Activated CD4-positive, alpha-beta T cell treated with anti-CD3 and anti-CD28 coated beads for 36 hours (primary cell): ENCODE results near the gene PRKCA. TPM values are rescaled to one million over a fixed set of nuclear protein-coding genes. Genes with fewer than 3 reads are reported as not detected.

Experiments used
- ATAC-seq: fragments of 200-7000 bp; cut with Tn5 transposase; one replicate; pipeline ENCODE4 v1.10.0; 2021; ENCODE audit warnings: mild to moderate bottlenecking, moderate library complexity
- CTCF ChIA-PET: fragments of 350-600 bp; sonication (Branson Sonifier 250); formaldehyde crosslinking; loops from one replicate; lab custom pipeline; 2021; ENCODE audit warnings: antibody characterized with exemption; lab: Charles Lee
- POLR2A ChIA-PET: fragments of 350-600 bp; sonication (Branson Sonifier 250); formaldehyde crosslinking; loops from one replicate; lab custom pipeline; 2021; ENCODE audit warnings: antibody characterized with exemption, inconsistent platforms; lab: Charles Lee
- DNase-seq: peaks from one replicate; pipeline ENCODE4 v3.0.0-alpha.2; 2020
- H3K27ac Mint-ChIP-seq: one replicate; pipeline ENCODE4 v1.8.0; 2021; ENCODE audit warnings: mixed read lengths
- H3K27me3 Mint-ChIP-seq: one replicate; pipeline ENCODE4 v1.8.0; 2021; ENCODE audit warnings: mixed read lengths
- H3K36me3 Mint-ChIP-seq: one replicate; pipeline ENCODE4 v1.8.0; 2021; ENCODE audit warnings: low read depth, mixed read lengths
- H3K4me1 Mint-ChIP-seq: one replicate; pipeline ENCODE4 v1.8.0; 2021; ENCODE audit warnings: mixed read lengths
- H3K4me3 Mint-ChIP-seq: one replicate; pipeline ENCODE4 v1.8.0; 2021; ENCODE audit warnings: mild to moderate bottlenecking, moderate library complexity, mixed read lengths
- H3K9me3 Mint-ChIP-seq: one replicate; pipeline ENCODE4 v1.8.0; 2021; ENCODE audit warnings: low read depth, mixed read lengths
- intact Hi-C, 2 experiments: fragments of 100-400 bp; cut with DNase I in 1 of 2; cut with micrococcal nuclease in 1 of 2; formaldehyde crosslinking; loops; one replicate each; pipeline versions ENCODE4 v1.14.2 to v1.15.1; 2022 to 2024; cut with DNase I, micrococcal nuclease
- total RNA-seq, 2 experiments: library from RNA; stranded (reverse); gene quantifications; one replicate each; pipeline ENCODE4 v1.2.3, GENCODE V29; 2021

PRKCA gene
- total RNA-seq, 2 experiments from 2014 or later: 73.3 to 77.0 TPM

- Mint-ChIP-seq H3K27me3 (no peaks in the 10 kb centered on the region), H3K27ac (peak overlapping the region; percentile 78), H3K4me1 (peaks cover 69% of the 10 kb centered on the region), H3K9me3 (no peaks in the 10 kb centered on the region), H3K36me3 (peaks cover 9% of the 10 kb centered on the region), H3K4me3 (no peak overlapping the region)
- ATAC-seq (no peak), DNase-seq (no peak)
- ChIA-PET CTCF (interaction anchor here (0.9 to 1.4 kb wide), 3 partner anchors 42 to 434 kb away, joined by 3 to 4 read pairs (median 4); no protein-coding TSS in a partner anchor), POLR2A (interaction anchor here (0.8 kb wide), 1 partner anchor 1230 kb away, joined by 3 read pairs; no protein-coding TSS in a partner anchor)
- intact Hi-C loops: loop anchor here in 1 of 2 experiments (10.0 kb wide), 1 partner anchor 169 kb away; no protein-coding TSS in a partner anchor
These were observed 331.8 kb downstream of the PRKCA start for GRCh38 chr17:66634193-66634592.

- Mint-ChIP-seq H3K4me1 (peaks cover 58% of the 10 kb centered on the region), H3K9me3 (no peaks in the 10 kb centered on the region), H3K27me3 (no peaks in the 10 kb centered on the region), H3K27ac (peak overlapping the region; percentile 68), H3K36me3 (peaks cover 12% of the 10 kb centered on the region), H3K4me3 (no peak overlapping the region)
- intact Hi-C loops: loop anchor here in 1 of 2 experiments (10.0 kb wide), 1 partner anchor 171 kb away; no protein-coding TSS in a partner anchor
- CTCF ChIA-PET: interaction anchor here (0.7 to 1.0 kb wide), 2 partner anchors 39 to 1791 kb away, joined by 3 to 4 read pairs; no protein-coding TSS in a partner anchor
- ATAC-seq (no peak), DNase-seq (no peak)
- POLR2A ChIA-PET: interaction anchor here (0.6 kb wide), 1 partner anchor 1406 kb away, joined by 3 read pairs; no protein-coding TSS in a partner anchor
These were observed 333.1 kb downstream of the PRKCA start for GRCh38 chr17:66635386-66636045.

- Mint-ChIP-seq H3K4me1 (peaks cover 54% of the 10 kb centered on the region), H3K27ac (peak overlapping the region; percentile 68), H3K27me3 (no peaks in the 10 kb centered on the region), H3K9me3 (no peaks in the 10 kb centered on the region), H3K4me3 (no peak overlapping the region), H3K36me3 (peaks cover 12% of the 10 kb centered on the region)
- DNase-seq (peak; percentile 33), ATAC-seq (peak; percentile 27)
- ChIA-PET CTCF (interaction anchor here (0.7 to 0.9 kb wide), 2 partner anchors 423 to 1791 kb away, joined by 3 to 4 read pairs; no protein-coding TSS in a partner anchor), POLR2A (no interaction called here)
- intact Hi-C loops: loop anchor here in 1 of 2 experiments (10.0 kb wide), 1 partner anchor 171 kb away; no protein-coding TSS in a partner anchor
These were observed 333.7 kb downstream of the PRKCA start for GRCh38 chr17:66636111-66636510.

GRCh38 chr17:66637491-66637890, 335.1 kb downstream of the PRKCA start:
- Mint-ChIP-seq H3K27me3 (no peaks in the 10 kb centered on the region), H3K27ac (no peak overlapping the region), H3K9me3 (no peaks in the 10 kb centered on the region), H3K36me3 (peaks cover 20% of the 10 kb centered on the region), H3K4me1 (peaks cover 45% of the 10 kb centered on the region), H3K4me3 (no peak overlapping the region)
- CTCF ChIA-PET: no interaction called here
- ATAC-seq (no peak), DNase-seq (no peak)
- intact Hi-C loops: loop anchor here in 1 of 2 experiments (10.0 kb wide), 1 partner anchor 173 kb away; no protein-coding TSS in a partner anchor
- POLR2A ChIA-PET: no interaction called here

- Mint-ChIP-seq H3K27ac (no peak overlapping the region), H3K27me3 (no peaks in the 10 kb centered on the region), H3K9me3 (no peaks in the 10 kb centered on the region), H3K36me3 (peaks cover 20% of the 10 kb centered on the region), H3K4me3 (no peak overlapping the region), H3K4me1 (peaks cover 35% of the 10 kb centered on the region)
- POLR2A ChIA-PET: no interaction called here
- DNase-seq: no peak
- CTCF ChIA-PET: interaction anchor here (0.6 to 0.8 kb wide), 4 partner anchors 12 to 1829 kb away, joined by 3 to 5 read pairs (median 4); no protein-coding TSS in a partner anchor
- intact Hi-C loops: loop anchor here in 1 of 2 experiments (10.0 kb wide), 1 partner anchor 174 kb away; no protein-coding TSS in a partner anchor
- ATAC-seq: no peak
These were observed 336.5 kb downstream of the PRKCA start for GRCh38 chr17:66638707-66639479.

GRCh38 chr17:66643815-66644710, 341.6 kb downstream of the PRKCA start:
- ChIA-PET POLR2A (no interaction called here), CTCF (interaction anchor here (1.1 kb wide), 1 partner anchor 30 kb away, joined by 3 read pairs; no protein-coding TSS in a partner anchor)
- no peaks in the 10 kb centered on the region for H3K9me3 Mint-ChIP-seq
- no peak for DNase-seq
- H3K27me3 Mint-ChIP-seq: no peaks in the 10 kb centered on the region
- H3K4me3 Mint-ChIP-seq: no peak overlapping the region
- H3K36me3 Mint-ChIP-seq: peaks cover 34% of the 10 kb centered on the region
- intact Hi-C loops: no loop called here
- ATAC-seq: no peak
- peaks cover 4% of the 10 kb centered on the region for H3K4me1 Mint-ChIP-seq
- H3K27ac Mint-ChIP-seq: no peak overlapping the region

- POLR2A ChIA-PET: no interaction called here
- Mint-ChIP-seq H3K27me3 (no peaks in the 10 kb centered on the region), H3K9me3 (no peaks in the 10 kb centered on the region), H3K4me3 (no peak overlapping the region), H3K36me3 (peaks cover 35% of the 10 kb centered on the region), H3K27ac (no peak overlapping the region), H3K4me1 (peaks cover 14% of the 10 kb centered on the region)
- DNase-seq: no peak
- CTCF ChIA-PET: interaction anchor here (0.6 kb wide), 1 partner anchor 476 kb away, joined by 3 read pairs; no protein-coding TSS in a partner anchor
- intact Hi-C loops: no loop called here
- ATAC-seq: no peak
These were observed 342.8 kb downstream of the PRKCA start for GRCh38 chr17:66645259-66645658.

- Mint-ChIP-seq H3K4me1 (peaks cover 27% of the 10 kb centered on the region), H3K9me3 (no peaks in the 10 kb centered on the region), H3K27ac (no peak overlapping the region), H3K36me3 (peaks cover 44% of the 10 kb centered on the region), H3K27me3 (no peaks in the 10 kb centered on the region), H3K4me3 (no peak overlapping the region)
- DNase-seq (no peak), ATAC-seq (no peak)
- ChIA-PET POLR2A (no interaction called here), CTCF (interaction anchor here (0.9 to 1.6 kb wide), 3 partner anchors 15 to 454 kb away, joined by 3 to 4 read pairs (median 3); no protein-coding TSS in a partner anchor)
- intact Hi-C loops: no loop called here
These were observed 345.1 kb downstream of the PRKCA start for GRCh38 chr17:66647391-66647983.

- ChIA-PET CTCF (no interaction called here), POLR2A (interaction anchor here (0.7 kb wide), 1 partner anchor 401 kb away, joined by 5 read pairs; no protein-coding TSS in a partner anchor)
- H3K4me1 Mint-ChIP-seq: peaks cover 45% of the 10 kb centered on the region
- no peak overlapping the region for H3K27ac Mint-ChIP-seq
- no peaks in the 10 kb centered on the region for H3K27me3 Mint-ChIP-seq
- intact Hi-C loops: no loop called here
- H3K36me3 Mint-ChIP-seq: peaks cover 60% of the 10 kb centered on the region
- no peaks in the 10 kb centered on the region for H3K9me3 Mint-ChIP-seq
- no peak for DNase-seq
- ATAC-seq: no peak
- no peak overlapping the region for H3K4me3 Mint-ChIP-seq
These were observed 347.6 kb downstream of the PRKCA start for GRCh38 chr17:66649818-66650543.

- peaks cover 60% of the 10 kb centered on the region for H3K36me3 Mint-ChIP-seq
- POLR2A ChIA-PET: interaction anchor here (0.7 kb wide), 1 partner anchor 402 kb away, joined by 5 read pairs; no protein-coding TSS in a partner anchor
- H3K27me3 Mint-ChIP-seq: no peaks in the 10 kb centered on the region
- intact Hi-C loops: no loop called here
- no peak overlapping the region for H3K4me3 Mint-ChIP-seq
- CTCF ChIA-PET: interaction anchor here (1.2 kb wide), 2 partner anchors 11 to 450 kb away, joined by 3 to 5 read pairs; no protein-coding TSS in a partner anchor
- DNase-seq (no peak), ATAC-seq (no peak)
- no peak overlapping the region for H3K27ac Mint-ChIP-seq
- peaks cover 50% of the 10 kb centered on the region for H3K4me1 Mint-ChIP-seq
- H3K9me3 Mint-ChIP-seq: no peaks in the 10 kb centered on the region
These were observed 348.1 kb downstream of the PRKCA start for GRCh38 chr17:66650544-66650877.
